H9 (cell line): ENCODE measurements around the gene SEMA7A. TPM values are rescaled to one million over a fixed set of nuclear protein-coding genes. Genes with fewer than 3 reads are reported as not detected.

Experiments
- DNase-seq: peaks from one replicate; pipeline ENCODE4 v3.0.0-alpha.2; 2017
- H2AFZ ChIP-seq: one replicate; pipeline ENCODE4 v1.6.1; 2013; ENCODE audit warnings: mild to moderate bottlenecking, low read length, control low read depth, moderate library complexity
- H2AK5ac ChIP-seq: 2 replicates; pipeline ENCODE4 v1.6.1; 2013; ENCODE audit warnings: low read length, control low read depth, mixed read lengths; ENCODE audit not compliant: insufficient read length
- H2BK120ac ChIP-seq: one replicate; pipeline ENCODE4 v1.6.1; 2013; ENCODE audit warnings: low read depth, mild to moderate bottlenecking, low read length, control low read depth, inconsistent platforms; ENCODE audit not compliant: poor library complexity, severe bottlenecking
- H2BK12ac ChIP-seq: 2 replicates; pipeline ENCODE4 v1.6.1; 2013; ENCODE audit warnings: low read length, control low read depth, mixed read lengths, low read depth; ENCODE audit not compliant: insufficient read length
- H2BK15ac ChIP-seq: 2 replicates; pipeline ENCODE4 v1.6.1; 2013; ENCODE audit warnings: low read depth, low read length, control low read depth
- H2BK20ac ChIP-seq: one replicate; pipeline ENCODE4 v1.6.1; 2013; ENCODE audit warnings: low read depth, mild to moderate bottlenecking, low read length, control low read depth, inconsistent platforms; ENCODE audit not compliant: poor library complexity, severe bottlenecking
- H2BK5ac ChIP-seq: 2 replicates; pipeline ENCODE4 v1.6.1; 2013; ENCODE audit warnings: low read length, control low read depth, mixed read lengths; ENCODE audit not compliant: insufficient read length
- H3K14ac ChIP-seq: 2 replicates; pipeline ENCODE4 v1.6.1; 2013; ENCODE audit warnings: low read length, control low read depth; ENCODE audit not compliant: insufficient read depth
- H3K18ac ChIP-seq: 2 replicates; pipeline ENCODE4 v1.6.1; 2013; ENCODE audit warnings: low read depth, mild to moderate bottlenecking, mixed read lengths, low read length, control low read depth; ENCODE audit not compliant: insufficient read length
- H3K23ac ChIP-seq: 2 replicates; pipeline ENCODE4 v1.6.1; 2013; ENCODE audit warnings: low read length, control low read depth, mixed read lengths, low read depth; ENCODE audit not compliant: insufficient read length
- H3K23me2 ChIP-seq: 2 replicates; pipeline ENCODE4 v1.6.1; 2013; ENCODE audit warnings: low read depth, mild to moderate bottlenecking, mixed read lengths, low read length, control low read depth; ENCODE audit not compliant: insufficient read length, poor library complexity, severe bottlenecking
- H3K27ac ChIP-seq: 2 replicates; pipeline ENCODE4 v1.5.1; 2013; ENCODE audit warnings: low read length, control low read depth, mixed read lengths, low read depth; ENCODE audit not compliant: insufficient read length
- H3K27me3 ChIP-seq: 2 replicates; pipeline ENCODE4 v1.6.1; 2013; ENCODE audit warnings: low read length, control low read depth, inconsistent platforms; ENCODE audit not compliant: insufficient read depth
- H3K4ac ChIP-seq: 2 replicates; pipeline ENCODE4 v1.6.1; 2013; ENCODE audit warnings: low read depth, mild to moderate bottlenecking, control low read depth, inconsistent platforms, low read length, moderate library complexity
- H3K4me1 ChIP-seq: 2 replicates; pipeline ENCODE4 v1.6.1; 2013; ENCODE audit warnings: low read length, control low read depth, inconsistent platforms; ENCODE audit not compliant: insufficient read depth
- H3K4me2 ChIP-seq: 2 replicates; pipeline ENCODE4 v1.6.1; 2013; ENCODE audit warnings: low read length, control low read depth, mixed read lengths; ENCODE audit not compliant: insufficient read length, insufficient read depth
- H3K56ac ChIP-seq: 2 replicates; pipeline ENCODE4 v1.6.1; 2013; ENCODE audit warnings: low read depth, mild to moderate bottlenecking, mixed read lengths, low read length, control low read depth; ENCODE audit not compliant: insufficient read length
- H3K79me1 ChIP-seq: 2 replicates; pipeline ENCODE4 v1.6.1; 2013; ENCODE audit warnings: low read depth, mild to moderate bottlenecking, moderate library complexity, low read length, control low read depth, inconsistent platforms; ENCODE audit not compliant: insufficient read depth, poor library complexity, severe bottlenecking
- H3K79me2 ChIP-seq: 2 replicates; pipeline ENCODE4 v1.6.1; 2013; ENCODE audit warnings: low read length, control low read depth, inconsistent platforms; ENCODE audit not compliant: insufficient read depth
- H3K9ac ChIP-seq: 2 replicates; pipeline ENCODE4 v1.6.1; 2013; ENCODE audit warnings: low read length, control low read depth, mixed read lengths; ENCODE audit not compliant: insufficient read length; ENCODE audit errors: extremely low read depth
- H3K9me3 ChIP-seq: one replicate; pipeline ENCODE4 v1.6.1; 2013; ENCODE audit warnings: low read depth, low read length, inconsistent platforms; ENCODE audit not compliant: control insufficient read depth
- H3T11ph ChIP-seq: one replicate; pipeline ENCODE4 v1.6.1; 2013; ENCODE audit warnings: mild to moderate bottlenecking, low read length, control low read depth, inconsistent platforms
- H4K20me1 ChIP-seq: one replicate; pipeline ENCODE4 v1.6.1; 2013; ENCODE audit not compliant: control insufficient read depth, insufficient read length, insufficient read depth
- H4K5ac ChIP-seq: 2 replicates; pipeline ENCODE4 v1.6.1; 2013; ENCODE audit warnings: low read depth, mild to moderate bottlenecking, mixed read lengths, low read length, control low read depth; ENCODE audit not compliant: insufficient read length
- H4K8ac ChIP-seq: replicated peaks from 2 replicates; pipeline ENCODE4 v1.6.1; 2013; ENCODE audit warnings: low read length, control low read depth, mixed read lengths, low read depth; ENCODE audit not compliant: insufficient read length
- H4K91ac ChIP-seq: 2 replicates; pipeline ENCODE4 v1.6.1; 2013; ENCODE audit warnings: low read depth, mild to moderate bottlenecking, moderate library complexity, mixed read lengths, low read length, control low read depth; ENCODE audit not compliant: insufficient read length
- H3K27ac Mint-ChIP-seq, 3 experiments: 2 replicates in 2 of 3; 3 replicates in 1 of 3; pipeline ENCODE4 v1.8.0; 2020 to 2021; ENCODE audit warnings: mixed read lengths in 3 of 3, mild to moderate bottlenecking in 1 of 3, moderate library complexity in 1 of 3
- H3K27me3 Mint-ChIP-seq: 2 replicates; pipeline ENCODE4 v1.8.0; 2021; ENCODE audit warnings: low read depth, mild to moderate bottlenecking, moderate library complexity, mixed read lengths
- H3K36me3 Mint-ChIP-seq, 3 experiments: 2 replicates in 2 of 3; 3 replicates in 1 of 3; pipeline ENCODE4 v1.8.0; 2020 to 2021; ENCODE audit warnings: low read depth in 3 of 3, mixed read lengths in 3 of 3; ENCODE audit not compliant: insufficient read depth in 1 of 3
- H3K4me1 Mint-ChIP-seq, 2 experiments: 2 replicates each; pipeline ENCODE4 v1.8.0; 2020; ENCODE audit warnings: mixed read lengths in 2 of 2
- H3K4me3 Mint-ChIP-seq, 2 experiments: 2 replicates in 1 of 2; 3 replicates in 1 of 2; pipeline ENCODE4 v1.8.0; 2020 to 2021; ENCODE audit warnings: mild to moderate bottlenecking in 2 of 2, mixed read lengths in 2 of 2, moderate library complexity in 1 of 2
- H3K9me3 Mint-ChIP-seq, 2 experiments: 2 replicates in 1 of 2; 3 replicates in 1 of 2; pipeline ENCODE4 v1.8.0; 2020; ENCODE audit warnings: mild to moderate bottlenecking in 2 of 2, mixed read lengths in 2 of 2, moderate library complexity in 1 of 2
- CTCF ChIP-seq: fragments of 200-600 bp; sonication (generic); conservative IDR thresholded peaks from 3 replicates; pipeline ENCODE4 v1.8.0; 2021; ENCODE audit warnings: antibody characterized with exemption, mild to moderate bottlenecking
- WGBS: extraction: QIAGEN DNeasy Blood & Tissue Kit; methylation state at CpG from one replicate; pipeline ENCODE4 v1.1.7; 2013; ENCODE audit warnings: missing lambda C conversion rate, low lambda C conversion rate, mixed read lengths; ENCODE audit not compliant: insufficient read length; ENCODE audit errors: extremely low coverage; 5-methylcytosine and 5-hydroxymethylcytosine counted together
- total RNA-seq: library from RNA; stranded (reverse); gene quantifications from 2 replicates; pipeline ENCODE4 v1.2.1, GENCODE V29; 2021

SEMA7A gene
- total RNA-seq, 1 experiment from 2014 or later = 5.7 TPM

GRCh38 chr15:74431116-74431515, 2.6 kb downstream of the SEMA7A start:
- H2BK20ac ChIP-seq = no peak overlapping the region
- no peak overlapping the region for H2AK5ac ChIP-seq
- Mint-ChIP-seq H3K4me3 (0 out of 5 replicates have a peak overlapping the region, but pooled peaks of 1 of the 2 experiments have one; percentile 2), H3K4me1 (peaks cover 23 to 43% of the 10 kb centered on the region in 2 experiments), H3K36me3 (no peaks in the 10 kb centered on the region; a peak in 1 of 7 replicates), H3K27ac (0 out of 7 replicates have a peak overlapping the region, but pooled peaks of 1 of the 3 experiments have one; percentile 7), H3K9me3 (no peaks in the 10 kb centered on the region; a peak in 1 of 5 replicates), H3K27me3 (peaks cover 43% of the 10 kb centered on the region)
- H4K91ac ChIP-seq = no peak overlapping the region
- no peak overlapping the region for H4K8ac ChIP-seq
- TF ChIP-seq CTCF = no peak
- H3K23me2 ChIP-seq = peaks cover 3% of the 10 kb centered on the region
- H3T11ph ChIP-seq = no peak overlapping the region
- no peak for DNase-seq
- no peak overlapping the region for H3K14ac ChIP-seq
- H2BK120ac ChIP-seq = no peak overlapping the region
- H2AFZ ChIP-seq = no peak overlapping the region
- no CpG with 5 or more reads among the region's 1 CpG for WGBS
- no peaks in the 10 kb centered on the region for H3K9me3 ChIP-seq
- no peak overlapping the region for H4K5ac ChIP-seq
- no peak overlapping the region for H2BK15ac ChIP-seq
- H3K23ac ChIP-seq = no peak overlapping the region
- H2BK5ac ChIP-seq = no peak overlapping the region
- H3K79me1 ChIP-seq = no peaks in the 10 kb centered on the region
- no peak overlapping the region for H3K56ac ChIP-seq
- H3K9ac ChIP-seq = no peak overlapping the region
- H3K4me2 ChIP-seq = no peak overlapping the region
- H3K27ac ChIP-seq = no peak overlapping the region
- H3K4me1 ChIP-seq = peaks cover 3% of the 10 kb centered on the region; the same call in 1 of the 2 replicates
- H3K27me3 ChIP-seq = no peaks in the 10 kb centered on the region; the same call in 1 of the 2 replicates
- no peaks in the 10 kb centered on the region for H4K20me1 ChIP-seq
- no peak overlapping the region for H2BK12ac ChIP-seq
- H3K18ac ChIP-seq = no peak overlapping the region
- peaks cover 5% of the 10 kb centered on the region; the same call in 1 of the 2 replicates for H3K79me2 ChIP-seq
- H3K4ac ChIP-seq = no peak overlapping the region
